Right lobe of liver (tissue), 4 donors: ENCODE data around the gene PSORS1C2.

Source experiments
- CTCF ChIP-seq, 4 donors: fragments of 200-600 bp in 3 of 4; fragments of 450-650 bp in 1 of 4; IDR thresholded peaks; one replicate each; pipeline versions ENCODE4 v1.5.1 to v1.8.0; 2016 to 2022; ENCODE audit warnings: antibody characterized with exemption in 4 of 4, mild to moderate bottlenecking in 2 of 4
- POLR2A ChIP-seq: fragments of 450-650 bp; IDR thresholded peaks from one replicate; pipeline ENCODE4 v1.6.1; 2017; ENCODE audit warnings: antibody characterized with exemption, mild to moderate bottlenecking
- donor health status: DM: no; HTN: no; CAD: no.
- donor health status: DM: no; HTN: no; CAD: no.
- donor health status: DM: no; HTN: yes; CAD: no.

GRCh38 chr6:31157513-31158139 lies 18.8 kb upstream of the PSORS1C2 start, which contains the start of gene CCHCR1:
- no peak for TF ChIP-seq CTCF (IDR thresholded peaks at IDR 0.05)
- TF ChIP-seq POLR2A, result no peak
